Fibroblast of pulmonary artery (primary cell): ENCODE measurements around the gene UBE2E2.

Experiments used
- DNase-seq: peaks from one replicate; pipeline ENCODE4 v3.0.0-alpha.2; 2010; ENCODE audit warnings: low read depth
- H3K4me3 ChIP-seq: replicated peaks from 2 replicates; pipeline ENCODE4 v1.5.1; 2011; ENCODE audit warnings: low read depth, mild to moderate bottlenecking, control low read depth, low read length, moderate library complexity
- TF ChIP-seq, protein P1 (sequence below): IDR thresholded peaks from 2 replicates; pipeline ENCODE4 v1.5.1; 2011; ENCODE audit warnings: mild to moderate bottlenecking, control low read depth, low read length, inconsistent platforms; ENCODE audit errors: missing control alignments

Gene UBE2E2

DNA sequence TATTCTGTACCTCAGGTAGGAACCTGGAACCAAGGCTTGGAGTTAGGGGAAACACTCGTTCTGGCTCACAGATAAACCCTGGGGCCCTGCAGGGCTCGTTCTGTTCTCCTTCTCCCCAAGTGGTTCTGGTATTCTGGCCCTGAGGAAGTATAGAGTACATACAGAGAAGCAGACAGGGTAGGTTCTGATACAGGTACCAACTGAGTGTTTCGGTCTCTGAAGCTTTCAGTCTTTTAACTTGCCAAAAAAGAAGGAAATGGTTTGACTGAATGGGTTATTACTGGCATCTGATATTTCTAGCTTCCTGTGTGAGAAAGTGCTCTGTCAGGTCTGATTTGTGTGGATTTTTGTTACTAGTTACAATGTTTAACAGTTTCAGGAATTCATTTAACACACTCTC, 67.3 kb downstream of the UBE2E2 start:
- no peak overlapping the region for H3K4me3 ChIP-seq
- DNase-seq, result no peak
- TF ChIP-seq, protein P1, sequence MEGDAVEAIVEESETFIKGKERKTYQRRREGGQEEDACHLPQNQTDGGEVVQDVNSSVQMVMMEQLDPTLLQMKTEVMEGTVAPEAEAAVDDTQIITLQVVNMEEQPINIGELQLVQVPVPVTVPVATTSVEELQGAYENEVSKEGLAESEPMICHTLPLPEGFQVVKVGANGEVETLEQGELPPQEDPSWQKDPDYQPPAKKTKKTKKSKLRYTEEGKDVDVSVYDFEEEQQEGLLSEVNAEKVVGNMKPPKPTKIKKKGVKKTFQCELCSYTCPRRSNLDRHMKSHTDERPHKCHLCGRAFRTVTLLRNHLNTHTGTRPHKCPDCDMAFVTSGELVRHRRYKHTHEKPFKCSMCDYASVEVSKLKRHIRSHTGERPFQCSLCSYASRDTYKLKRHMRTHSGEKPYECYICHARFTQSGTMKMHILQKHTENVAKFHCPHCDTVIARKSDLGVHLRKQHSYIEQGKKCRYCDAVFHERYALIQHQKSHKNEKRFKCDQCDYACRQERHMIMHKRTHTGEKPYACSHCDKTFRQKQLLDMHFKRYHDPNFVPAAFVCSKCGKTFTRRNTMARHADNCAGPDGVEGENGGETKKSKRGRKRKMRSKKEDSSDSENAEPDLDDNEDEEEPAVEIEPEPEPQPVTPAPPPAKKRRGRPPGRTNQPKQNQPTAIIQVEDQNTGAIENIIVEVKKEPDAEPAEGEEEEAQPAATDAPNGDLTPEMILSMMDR, result no peak

DNA sequence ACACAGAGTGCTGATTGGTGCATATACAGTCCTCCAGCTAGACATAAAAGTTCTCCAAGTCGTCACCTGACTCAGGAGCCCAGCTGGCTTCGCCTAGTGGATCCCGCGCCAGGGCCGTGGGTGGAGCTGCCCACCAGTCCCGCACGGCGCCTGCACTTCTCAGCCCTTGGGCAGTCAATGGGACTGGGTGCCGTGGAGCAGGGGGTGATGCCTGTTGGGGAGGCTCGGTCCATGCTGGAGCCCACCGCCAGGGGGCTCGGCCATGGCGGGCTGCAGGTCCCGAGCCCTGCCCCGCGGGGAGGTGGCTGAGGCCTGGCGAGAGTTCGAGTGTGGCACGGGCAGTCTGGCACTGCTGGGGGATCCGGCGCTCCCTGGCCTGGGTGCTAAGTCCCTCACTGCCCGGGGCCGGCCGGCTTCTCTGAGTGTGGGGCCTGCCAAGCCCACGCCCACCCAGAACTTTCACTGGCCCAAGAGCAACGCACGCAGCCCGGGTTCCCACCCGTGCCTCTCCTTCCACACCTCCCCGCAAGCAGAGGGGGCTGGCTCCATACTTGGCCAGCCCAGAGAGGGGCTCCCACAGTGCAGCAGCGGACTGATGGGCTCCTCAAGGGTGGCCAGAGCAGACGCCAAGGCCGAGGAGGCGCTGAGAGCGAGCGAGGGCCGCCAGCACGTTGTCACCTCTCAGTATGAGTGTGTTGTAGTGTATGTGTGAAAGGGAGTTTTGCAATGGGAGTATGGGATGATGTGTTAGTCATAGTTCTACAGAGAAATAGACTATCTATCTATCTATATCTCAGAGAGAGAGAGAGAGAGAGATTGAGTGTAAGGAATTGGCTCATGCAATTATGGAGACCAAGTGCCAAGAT, 69.0 kb downstream of the UBE2E2 start:
- H3K4me3 ChIP-seq, result no peak overlapping the region
- DNase-seq, result no peak
- TF ChIP-seq, protein P1, result no peak

DNA sequence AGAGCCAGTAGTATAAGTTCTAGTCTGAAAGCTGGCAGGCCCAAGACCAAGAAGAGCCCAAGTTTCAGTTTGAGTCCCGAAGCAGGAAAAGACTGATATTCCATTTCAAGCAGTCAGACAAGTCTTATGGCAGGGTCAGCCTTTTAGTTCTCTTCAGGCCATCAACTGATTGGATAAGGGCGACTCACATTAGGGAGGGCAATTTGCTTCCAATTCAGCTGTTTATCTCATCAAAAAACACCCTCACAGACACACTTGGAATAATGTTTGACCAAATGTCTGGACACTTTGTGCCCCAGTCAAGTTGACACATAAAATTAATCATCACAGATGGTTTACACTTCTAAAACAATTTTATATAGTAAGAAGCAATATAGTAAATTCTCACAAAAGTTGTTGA, 69.7 kb downstream of the UBE2E2 start:
- TF ChIP-seq, protein P1, result no peak
- DNase-seq, result no peak
- H3K4me3 ChIP-seq, result no peak overlapping the region

DNA sequence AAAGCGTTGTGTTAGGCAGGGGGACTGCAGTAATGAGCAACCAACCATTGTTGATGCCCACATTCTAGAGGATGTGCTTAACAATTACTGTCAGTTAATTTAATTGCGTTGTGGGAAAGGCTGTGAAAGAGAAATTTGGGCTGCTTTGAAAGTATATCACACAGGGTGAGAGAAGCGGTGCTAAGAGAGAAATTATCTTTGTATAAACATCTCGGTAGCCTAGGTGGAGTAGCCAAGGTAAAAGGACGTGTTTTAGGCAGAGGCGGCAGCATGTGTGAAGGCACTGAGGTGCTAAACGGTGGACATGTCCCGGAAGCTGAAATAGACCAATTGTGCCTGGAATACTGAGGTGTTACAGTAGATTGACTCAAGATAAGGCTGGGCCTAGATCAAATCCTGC, 71.9 kb downstream of the UBE2E2 start:
- no peak overlapping the region for H3K4me3 ChIP-seq
- TF ChIP-seq, protein P1, result no peak
- no peak for DNase-seq

DNA sequence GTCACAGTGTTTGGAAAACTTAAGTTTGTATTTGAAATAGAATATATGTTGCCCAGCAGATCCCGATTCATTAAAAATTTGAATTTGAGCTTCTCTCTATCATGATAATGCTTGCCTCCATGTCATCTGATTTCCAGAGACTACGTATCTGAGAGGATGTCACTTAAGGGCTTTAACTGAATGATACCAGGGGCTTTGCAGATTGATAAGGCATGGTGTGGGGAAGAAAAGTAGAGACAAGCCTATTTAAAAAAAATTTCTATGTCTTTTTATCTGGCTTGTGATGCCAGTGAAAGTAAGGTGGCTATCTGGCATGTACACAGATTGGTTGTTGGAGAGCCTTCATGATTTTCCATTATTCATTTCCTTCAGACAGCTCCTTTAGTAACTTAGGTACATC, 72.7 kb downstream of the UBE2E2 start:
- DNase-seq, result no peak
- TF ChIP-seq, protein P1, result no peak
- H3K4me3 ChIP-seq, result no peak overlapping the region

DNA sequence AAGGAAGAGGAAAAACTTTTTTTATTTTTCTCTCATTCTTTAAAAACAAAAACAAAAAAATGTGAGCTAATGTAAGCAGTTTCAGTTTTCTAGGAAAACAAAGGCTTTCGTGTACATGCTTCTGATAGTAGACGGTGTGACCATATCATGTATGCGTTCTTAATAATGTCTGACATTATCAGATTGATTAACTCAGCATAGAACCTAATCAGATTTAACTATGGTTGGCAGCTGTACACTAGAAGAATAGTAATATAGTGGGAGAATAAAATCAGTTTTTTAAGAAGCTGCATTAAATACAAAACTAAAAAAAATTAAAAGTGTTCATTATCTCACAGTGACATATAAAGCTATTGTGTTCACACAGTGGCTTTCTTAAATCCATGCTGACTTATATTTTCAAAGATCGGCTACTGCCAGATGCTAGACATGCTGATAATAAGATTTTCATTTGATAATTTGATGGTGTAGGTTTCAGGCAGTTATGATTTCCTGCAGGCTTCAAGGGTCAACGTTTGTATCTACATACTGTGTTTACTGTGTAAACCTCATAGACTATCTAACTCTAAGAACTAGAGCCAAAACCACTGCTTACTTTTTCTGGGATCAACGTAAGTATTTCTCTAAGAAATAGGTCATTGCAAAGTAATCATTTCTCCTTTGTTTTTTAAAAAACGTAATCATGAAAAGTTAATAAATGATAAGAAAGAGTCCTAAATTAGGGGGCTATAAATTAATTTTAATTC, 74.0 kb downstream of the UBE2E2 start:
- no peak overlapping the region for H3K4me3 ChIP-seq
- DNase-seq, result no peak
- TF ChIP-seq, protein P1, result no peak
